Stimulated activated CD4-positive, alpha-beta T cell treated with anti-CD3 and anti-CD28 coated beads, Interleukin-4, amount 100 ng/mL, for 4 hours (primary cell): Measurements from ENCODE around the gene SLC27A2.

Source experiments
- DNase-seq, 2 experiments: peaks; one replicate each; pipeline ENCODE4 v3.0.0-alpha.2; 2020

SLC27A2 gene

GRCh38 chr15:50192926-50193620 is 11.1 kb downstream of the SLC27A2 start:
- no peak for DNase-seq

GRCh38 chr15:50202003-50202402 is 20.0 kb downstream of the SLC27A2 start:
- DNase-seq, result no peak

- no peak for DNase-seq
These were observed 24.0 kb downstream of the SLC27A2 start for GRCh38 chr15:50206020-50206419.

- DNase-seq, result no peak
These were observed 27.8 kb downstream of the SLC27A2 start for GRCh38 chr15:50209809-50210208.

GRCh38 chr15:50210462-50211157 is 28.6 kb downstream of the SLC27A2 start:
- no peak for DNase-seq

GRCh38 chr15:50218291-50218690 is 36.3 kb downstream of the SLC27A2 start:
- DNase-seq, result no peak

GRCh38 chr15:50218691-50219090 is 36.7 kb downstream of the SLC27A2 start:
- DNase-seq, result no peak

- no peak for DNase-seq
These were observed 37.8 kb downstream of the SLC27A2 start for GRCh38 chr15:50219820-50220219.

- DNase-seq, result no peak
These were observed 40.2 kb downstream of the SLC27A2 start for GRCh38 chr15:50222181-50222580.

- DNase-seq, result no peak
These were observed 42.6 kb downstream of the SLC27A2 start for GRCh38 chr15:50224606-50225005.

- DNase-seq, result no peak
These were observed 43.1 kb downstream of the SLC27A2 start for GRCh38 chr15:50225057-50225456.

- no peak for DNase-seq
These were observed 43.9 kb downstream of the SLC27A2 start for GRCh38 chr15:50225938-50226337.

GRCh38 chr15:50227076-50227475 is 45.1 kb downstream of the SLC27A2 start:
- DNase-seq, result no peak

- no peak for DNase-seq
These were observed 46.9 kb downstream of the SLC27A2 start for GRCh38 chr15:50228866-50229265.

GRCh38 chr15:50229336-50229735 is 47.3 kb downstream of the SLC27A2 start:
- no peak for DNase-seq

GRCh38 chr15:50231761-50232160 is 49.8 kb downstream of the SLC27A2 start:
- DNase-seq, result no peak

GRCh38 chr15:50232791-50233190 is 50.8 kb downstream of the SLC27A2 start:
- no peak for DNase-seq

- DNase-seq, result no peak
These were observed 51.3 kb downstream of the SLC27A2 start for GRCh38 chr15:50233192-50233736.

- DNase-seq, result no peak
These were observed 52.8 kb downstream of the SLC27A2 start for GRCh38 chr15:50234764-50235163.

- no peak for DNase-seq
These were observed 53.8 kb downstream of the SLC27A2 start for GRCh38 chr15:50235794-50236193.

GRCh38 chr15:50236433-50236832 is 54.4 kb downstream of the SLC27A2 start:
- no peak for DNase-seq

- no peak for DNase-seq
These were observed 56.3 kb downstream of the SLC27A2 start for GRCh38 chr15:50238255-50238654.

- no peak for DNase-seq
These were observed 59.9 kb downstream of the SLC27A2 start for GRCh38 chr15:50241684-50242450.

- no peak for DNase-seq
These were observed 62.2 kb downstream of the SLC27A2 start for GRCh38 chr15:50244153-50244552.
